Spinal cord (tissue), 10 donors: ENCODE results near the gene MFSD1. TPM values are rescaled to one million over a fixed set of nuclear protein-coding genes. Genes with fewer than 3 reads are reported as not detected.

ENCODE experiments used
- DNase-seq, 6 donors: peaks; one replicate each; pipeline versions ENCODE4 v3.0.0 to v3.0.0-alpha.2; 2013 to 2015; ENCODE audit warnings: low spot score in 6 of 6, low read depth in 4 of 6
- H3K27ac ChIP-seq: one replicate; pipeline ENCODE4 v1.5.1; 2013; ENCODE audit warnings: low read depth, low read length, control low read depth
- H3K27me3 ChIP-seq: one replicate; pipeline ENCODE4 v1.6.1; 2013; ENCODE audit warnings: low read length; ENCODE audit not compliant: control insufficient read depth, insufficient read depth
- H3K36me3 ChIP-seq: one replicate; pipeline ENCODE4 v1.6.1; 2013; ENCODE audit warnings: low read length; ENCODE audit not compliant: control insufficient read depth, insufficient read depth
- H3K4me1 ChIP-seq: one replicate; pipeline ENCODE4 v1.6.1; 2013; ENCODE audit warnings: low read length; ENCODE audit not compliant: control insufficient read depth, insufficient read depth
- H3K4me3 ChIP-seq: one replicate; pipeline ENCODE4 v1.5.1; 2013; ENCODE audit warnings: low read depth, low read length, control low read depth
- H3K9me3 ChIP-seq: one replicate; pipeline ENCODE4 v1.6.1; 2013; ENCODE audit warnings: low read length; ENCODE audit not compliant: control insufficient read depth, insufficient read depth
- WGBS: methylation state at CpG from one replicate; pipeline ENCODE4 v1.1.5; 2013; ENCODE audit warnings: missing lambda C conversion rate; ENCODE audit not compliant: insufficient coverage; 5-methylcytosine and 5-hydroxymethylcytosine counted together
- polyA plus RNA-seq, 2 donors: library from polyadenylated mRNA; unstranded; fragments of 120-200 nt; gene quantifications; one replicate each; pipeline ENCODE4 v1.2.1, GENCODE V29; 2013; ENCODE audit not compliant: insufficient read length in 2 of 2
- total RNA-seq, 2 donors: library from RNA; depleted of rRNA in 1 of 2; stranded (reverse); fragments of 120-200 nt in 1 of 2; fragments of >200 nt in 1 of 2; gene quantifications; one replicate each; pipeline versions ENCODE4 v1.2.3 to v1.2.4, GENCODE V29; 2013 to 2014
- donor health status: healthy.

MFSD1 gene
- total and polyA plus RNA-seq, 4 donors: 42.9 to 91.3 (median 58.5) TPM

DNA sequence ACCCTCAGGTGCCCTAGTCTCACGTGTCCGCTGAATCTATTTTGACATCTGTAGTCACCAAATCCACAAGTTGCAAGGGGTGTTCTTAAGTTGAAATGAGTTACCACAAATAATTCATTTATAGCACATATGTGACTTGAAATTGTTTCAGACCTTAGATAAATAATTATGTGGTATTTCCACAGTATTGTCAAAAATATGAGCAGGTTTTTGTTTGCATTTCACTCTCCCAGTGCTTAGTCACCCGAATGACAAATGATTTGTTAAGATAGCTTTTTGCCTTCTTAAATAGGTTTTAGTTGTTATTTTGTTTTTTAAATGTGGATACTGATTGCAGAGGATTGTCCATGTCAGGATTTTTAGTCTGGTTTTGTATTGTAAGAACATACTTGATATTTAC is 2.6 kb downstream of the MFSD1 start:
- H3K4me3 ChIP-seq: no peak overlapping the region
- H3K4me1 ChIP-seq: peaks cover 11% of the 10 kb centered on the region
- H3K9me3 ChIP-seq: no peaks in the 10 kb centered on the region
- no peaks in the 10 kb centered on the region for H3K27me3 ChIP-seq
- DNase-seq: no peak
- 100% methylated on average over 1 of the region's 3 CpGs for WGBS
- H3K27ac ChIP-seq: no peak overlapping the region
- H3K36me3 ChIP-seq: no peaks in the 10 kb centered on the region

GRCh38 chr3:158808697-158809096 is 6.8 kb downstream of the MFSD1 start:
- WGBS: no CpG with 5 or more reads among the region's 3 CpGs
- Histone ChIP-seq H3K36me3 (no peaks in the 10 kb centered on the region), H3K27ac (no peak overlapping the region), H3K4me1 (no peaks in the 10 kb centered on the region), H3K27me3 (no peaks in the 10 kb centered on the region), H3K9me3 (no peaks in the 10 kb centered on the region), H3K4me3 (no peak overlapping the region)
- DNase-seq: no peak

- H3K36me3 ChIP-seq: peaks cover 8% of the 10 kb centered on the region
- H3K4me1 ChIP-seq: no peaks in the 10 kb centered on the region
- H3K27ac ChIP-seq: no peak overlapping the region
- H3K9me3 ChIP-seq: no peaks in the 10 kb centered on the region
- no peak overlapping the region for H3K4me3 ChIP-seq
- 95% methylated on average over 4 of the region's 4 CpGs for WGBS
- H3K27me3 ChIP-seq: no peaks in the 10 kb centered on the region
- no peak for DNase-seq
These were observed 7.8 kb downstream of the MFSD1 start for GRCh38 chr3:158809642-158810041.

GRCh38 chr3:158810823-158811724 is 9.2 kb downstream of the MFSD1 start:
- H3K4me1 ChIP-seq: no peaks in the 10 kb centered on the region
- H3K36me3 ChIP-seq: peaks cover 11% of the 10 kb centered on the region
- no peaks in the 10 kb centered on the region for H3K9me3 ChIP-seq
- DNase-seq: no peak
- no peak overlapping the region for H3K27ac ChIP-seq
- H3K27me3 ChIP-seq: no peaks in the 10 kb centered on the region
- WGBS: 94% methylated on average over 2 of the region's 8 CpGs
- no peak overlapping the region for H3K4me3 ChIP-seq

DNA sequence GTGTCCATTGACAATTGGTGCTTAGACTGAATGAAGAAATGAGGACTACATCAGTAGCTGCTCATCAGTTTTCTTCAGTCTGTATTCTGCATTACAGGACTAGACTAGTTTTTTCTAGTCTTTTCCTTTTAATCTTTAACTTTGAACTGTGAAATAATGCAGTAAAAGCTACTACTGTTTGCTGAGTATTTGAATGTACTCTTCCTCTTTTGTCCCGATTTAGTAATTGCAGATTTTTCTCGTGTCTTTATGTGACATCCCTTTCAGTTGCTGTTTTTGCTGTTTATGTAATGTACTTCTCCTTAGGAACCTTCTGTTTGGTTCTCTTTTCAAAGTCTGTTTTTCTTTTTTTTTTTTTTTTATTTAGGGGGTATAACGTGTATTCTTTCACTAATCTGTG is 17.4 kb downstream of the MFSD1 start:
- Histone ChIP-seq H3K9me3 (no peaks in the 10 kb centered on the region), H3K36me3 (peaks cover 7% of the 10 kb centered on the region), H3K27ac (no peak overlapping the region), H3K4me3 (no peak overlapping the region), H3K27me3 (no peaks in the 10 kb centered on the region), H3K4me1 (no peaks in the 10 kb centered on the region)
- no peak for DNase-seq
- no CpG with 5 or more reads among the region's 3 CpGs for WGBS

GRCh38 chr3:158820521-158820920 is 18.7 kb downstream of the MFSD1 start:
- Histone ChIP-seq H3K36me3 (peaks cover 4% of the 10 kb centered on the region), H3K4me1 (no peaks in the 10 kb centered on the region), H3K4me3 (no peak overlapping the region), H3K27ac (no peak overlapping the region), H3K9me3 (no peaks in the 10 kb centered on the region), H3K27me3 (no peaks in the 10 kb centered on the region)
- DNase-seq: no peak
- WGBS: no CpG with 5 or more reads among the region's 3 CpGs

DNA sequence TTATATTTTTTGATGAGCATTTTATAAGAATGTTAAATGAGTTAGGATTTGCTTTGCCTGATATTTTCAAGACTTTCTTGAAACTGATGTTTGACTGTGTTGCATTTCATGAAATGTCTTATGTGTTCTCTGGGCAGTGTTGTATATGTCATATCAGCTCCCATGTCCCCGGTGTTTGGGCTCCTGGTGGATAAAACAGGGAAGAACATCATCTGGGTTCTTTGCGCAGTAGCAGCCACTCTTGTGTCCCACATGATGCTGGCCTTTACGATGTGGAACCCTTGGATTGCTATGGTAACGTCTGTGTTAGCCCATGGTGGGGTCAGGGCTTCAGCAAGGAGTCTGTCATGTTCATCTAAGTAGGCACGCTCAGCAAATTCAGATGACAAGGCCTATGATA is 20.0 kb downstream of the MFSD1 start:
- WGBS: 83% methylated on average over 3 of the region's 5 CpGs
- DNase-seq: no peak
- no peaks in the 10 kb centered on the region for H3K4me1 ChIP-seq
- peaks cover 4% of the 10 kb centered on the region for H3K36me3 ChIP-seq
- no peak overlapping the region for H3K4me3 ChIP-seq
- no peak overlapping the region for H3K27ac ChIP-seq
- H3K9me3 ChIP-seq: no peaks in the 10 kb centered on the region
- no peaks in the 10 kb centered on the region for H3K27me3 ChIP-seq

DNA sequence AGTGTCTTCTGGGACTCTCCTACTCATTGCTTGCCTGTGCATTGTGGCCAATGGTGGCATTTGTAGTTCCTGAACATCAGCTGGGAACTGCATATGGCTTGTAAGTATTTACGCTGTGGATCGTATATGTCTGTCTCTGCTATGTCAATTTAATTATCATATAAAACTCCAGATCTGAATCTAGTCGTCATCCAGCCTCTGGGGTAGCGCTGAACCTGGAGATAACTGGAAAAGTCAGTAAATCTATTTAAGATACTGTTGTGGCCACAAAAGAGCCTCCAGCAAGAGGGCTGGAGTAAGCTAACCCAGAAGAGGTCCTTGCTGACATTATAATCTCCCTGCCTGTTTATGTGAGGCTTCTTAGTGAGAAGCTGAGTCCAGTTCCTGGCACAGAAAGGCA is 21.6 kb downstream of the MFSD1 start:
- H3K27me3 ChIP-seq: no peaks in the 10 kb centered on the region

GRCh38 chr3:158827773-158828172 is 25.9 kb downstream of the MFSD1 start:
- no peak overlapping the region for H3K27ac ChIP-seq
- H3K27me3 ChIP-seq: no peaks in the 10 kb centered on the region
- peaks cover 11% of the 10 kb centered on the region for H3K36me3 ChIP-seq
- no peaks in the 10 kb centered on the region for H3K9me3 ChIP-seq
- no peaks in the 10 kb centered on the region for H3K4me1 ChIP-seq
- DNase-seq: no peak
- H3K4me3 ChIP-seq: no peak overlapping the region
- no CpG with 5 or more reads among the region's 3 CpGs for WGBS

More for the DNA sequence above, 21.6 kb downstream of the MFSD1 start:
- 100% methylated on average over 1 of the region's 4 CpGs for WGBS
- no peak for DNase-seq
- no peak overlapping the region for H3K4me3 ChIP-seq
- H3K4me1 ChIP-seq: no peaks in the 10 kb centered on the region
- H3K36me3 ChIP-seq: peaks cover 10% of the 10 kb centered on the region
- no peaks in the 10 kb centered on the region for H3K9me3 ChIP-seq
- H3K27ac ChIP-seq: no peak overlapping the region

DNA sequence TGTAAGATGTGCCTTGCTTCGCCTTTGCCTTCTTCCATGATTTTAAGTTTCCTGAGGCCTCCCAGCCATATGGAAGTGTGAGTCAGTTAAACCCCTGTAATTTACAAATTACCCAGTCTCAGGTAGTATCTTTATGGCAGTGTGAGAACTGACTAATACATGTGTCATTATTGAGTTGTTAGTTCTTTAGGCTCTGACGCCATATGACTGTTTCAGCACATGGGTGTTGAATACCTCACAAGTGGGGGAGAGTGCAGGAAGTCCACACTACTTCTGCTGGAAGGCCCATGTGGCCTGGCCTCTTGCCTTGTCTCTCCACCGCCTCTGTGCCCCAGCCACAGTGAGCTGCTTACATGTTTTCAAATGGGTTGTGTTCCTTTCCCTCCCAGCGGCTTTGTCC is 28.5 kb downstream of the MFSD1 start:
- DNase-seq: no peak
- Histone ChIP-seq H3K9me3 (no peaks in the 10 kb centered on the region), H3K27ac (no peak overlapping the region), H3K27me3 (no peaks in the 10 kb centered on the region), H3K4me1 (no peaks in the 10 kb centered on the region), H3K36me3 (peaks cover 10% of the 10 kb centered on the region), H3K4me3 (no peak overlapping the region)
- 96% methylated on average over 3 of the region's 4 CpGs for WGBS
